DOHH2 (cell line): ENCODE data around the gene C22orf42.

Source experiments
- H3F3A ChIP-seq: fragments of 200-600 bp; sonication (generic), shearing (Covaris generic); 2 replicates; pipeline ENCODE4 v1.6.0; 2016; ENCODE audit warnings: antibody characterized with exemption, mild to moderate bottlenecking; ENCODE audit not compliant: control insufficient read depth, insufficient read depth
- H3K27ac ChIP-seq: fragments of 200-600 bp; sonication (generic); 2 replicates; pipeline ENCODE4 v1.5.1; 2014; ENCODE audit warnings: low read depth, mild to moderate bottlenecking, low read length, moderate library complexity
- H3K27me3 ChIP-seq: fragments of 200-600 bp; sonication (generic); 2 replicates; pipeline ENCODE4 v1.6.1; 2014; ENCODE audit warnings: mild to moderate bottlenecking, low read length, mixed read lengths; ENCODE audit not compliant: control insufficient read depth
- H3K36me3 ChIP-seq: fragments of 200-600 bp; sonication (generic); 2 replicates; pipeline ENCODE4 v1.6.1; 2014; ENCODE audit warnings: mild to moderate bottlenecking, low read length, moderate library complexity, mixed read lengths; ENCODE audit not compliant: control insufficient read depth
- H3K4me1 ChIP-seq: fragments of 200-600 bp; sonication (generic); 2 replicates; pipeline ENCODE4 v1.6.1; 2014; ENCODE audit warnings: mild to moderate bottlenecking, low read length, mixed read lengths; ENCODE audit not compliant: control insufficient read depth
- H3K4me2 ChIP-seq: fragments of 200-600 bp; sonication (generic); 2 replicates; pipeline ENCODE4 v1.6.0; 2014; ENCODE audit warnings: mild to moderate bottlenecking, low read length, moderate library complexity
- H3K4me3 ChIP-seq: fragments of 200-600 bp; sonication (generic); 2 replicates; pipeline ENCODE4 v1.5.1; 2014; ENCODE audit warnings: mild to moderate bottlenecking, low read length, mixed read lengths
- H3K79me2 ChIP-seq: fragments of 200-600 bp; sonication (generic); 2 replicates; pipeline ENCODE4 v1.6.1; 2014; ENCODE audit warnings: mild to moderate bottlenecking, low read length, mixed read lengths; ENCODE audit not compliant: control insufficient read depth
- H3K9me2 ChIP-seq: fragments of 200-600 bp; sonication (generic); replicated peaks from 2 replicates; pipeline ENCODE4 v1.6.1; 2014; ENCODE audit warnings: mild to moderate bottlenecking, low read length, mixed read lengths; ENCODE audit not compliant: control insufficient read depth
- H3K9me3 ChIP-seq: fragments of 200-600 bp; sonication (generic); 2 replicates; pipeline ENCODE4 v1.6.1; 2014; ENCODE audit warnings: antibody characterized with exemption, low read length, mixed read lengths; ENCODE audit not compliant: control insufficient read depth, insufficient read depth
- H4K20me1 ChIP-seq: fragments of 200-600 bp; sonication (generic); 2 replicates; pipeline ENCODE4 v1.6.0; 2014; ENCODE audit warnings: low read depth, mild to moderate bottlenecking, antibody characterized with exemption, low read length, moderate library complexity; ENCODE audit not compliant: control insufficient read depth, insufficient read depth
- CTCF ChIP-seq: fragments of 200-600 bp; sonication (generic); IDR thresholded peaks from one replicate; pipeline ENCODE4 v1.5.1; 2014; ENCODE audit warnings: antibody characterized with exemption, mild to moderate bottlenecking, low read depth, low read length; ENCODE audit not compliant: poor library complexity, severe bottlenecking
- EZH2phosphoT487 ChIP-seq: fragments of 200-600 bp; sonication (generic); IDR thresholded peaks from 2 replicates; pipeline ENCODE4 v1.6.1; 2017; ENCODE audit warnings: borderline replicate concordance, mild to moderate bottlenecking, antibody characterized with exemption, low read length, moderate library complexity, mixed read lengths

Gene C22orf42

GRCh38 chr22:32127904-32128303 is 31.2 kb downstream of the C22orf42 start:
- Histone ChIP-seq H3K4me3 (no peak overlapping the region), H3K79me2 (no peaks in the 10 kb centered on the region), H3K27ac (no peak overlapping the region), H3K9me2 (no peaks in the 10 kb centered on the region), H3K36me3 (no peaks in the 10 kb centered on the region), H3K4me2 (no peak overlapping the region), H3K4me1 (peaks cover 7% of the 10 kb centered on the region), H4K20me1 (no peaks in the 10 kb centered on the region), H3K27me3 (no peaks in the 10 kb centered on the region), H3K9me3 (no peaks in the 10 kb centered on the region), H3F3A (no peaks in the 10 kb centered on the region; the same call in 1 of the 2 replicates)
- TF ChIP-seq EZH2phosphoT487 (no peak), CTCF (peak; percentile 23)

GRCh38 chr22:32123657-32124056 is 35.4 kb downstream of the C22orf42 start:
- Histone ChIP-seq H3K36me3 (no peaks in the 10 kb centered on the region), H3K4me1 (peaks cover 7% of the 10 kb centered on the region), H3K27ac (no peak overlapping the region), H3K27me3 (no peaks in the 10 kb centered on the region), H4K20me1 (no peaks in the 10 kb centered on the region), H3K9me3 (no peaks in the 10 kb centered on the region), H3F3A (no peaks in the 10 kb centered on the region; the same call in 1 of the 2 replicates), H3K4me3 (no peak overlapping the region), H3K4me2 (no peak overlapping the region), H3K9me2 (no peaks in the 10 kb centered on the region), H3K79me2 (no peaks in the 10 kb centered on the region)
- no peak for TF ChIP-seq EZH2phosphoT487
- peak; percentile 22 for TF ChIP-seq CTCF

- Histone ChIP-seq H3K27ac (no peak overlapping the region), H3K27me3 (no peaks in the 10 kb centered on the region), H3K36me3 (no peaks in the 10 kb centered on the region), H4K20me1 (no peaks in the 10 kb centered on the region), H3K4me3 (no peak overlapping the region), H3K79me2 (no peaks in the 10 kb centered on the region), H3F3A (no peaks in the 10 kb centered on the region; the same call in 1 of the 2 replicates), H3K9me2 (no peaks in the 10 kb centered on the region), H3K4me2 (no peak overlapping the region), H3K9me3 (no peaks in the 10 kb centered on the region), H3K4me1 (peaks cover 7% of the 10 kb centered on the region)
- TF ChIP-seq CTCF = no peak
Observed at GRCh38 chr22:32122899-32123298, 36.2 kb downstream of the C22orf42 start.

- Histone ChIP-seq H3K36me3 (no peaks in the 10 kb centered on the region), H3K79me2 (no peaks in the 10 kb centered on the region), H3F3A (no peaks in the 10 kb centered on the region; the same call in 1 of the 2 replicates), H3K4me3 (no peak overlapping the region), H4K20me1 (no peaks in the 10 kb centered on the region), H3K27me3 (peaks cover 6% of the 10 kb centered on the region; the same call in 1 of the 2 replicates), H3K9me2 (no peaks in the 10 kb centered on the region), H3K9me3 (no peaks in the 10 kb centered on the region), H3K4me2 (no peak overlapping the region), H3K27ac (no peak overlapping the region), H3K4me1 (peaks cover 7% of the 10 kb centered on the region)
- TF ChIP-seq CTCF (no peak), EZH2phosphoT487 (no peak)
Observed at GRCh38 chr22:32120603-32121002, 38.5 kb downstream of the C22orf42 start.
